Stimulated activated CD8-positive, alpha-beta memory T cell treated with anti-CD3 and anti-CD28 coated beads, Interleukin-2, amount 100 ng/mL, for 1 hour (primary cell): ENCODE measurements around the gene TSG101.
A peak's percentile ranks its signal among the peaks of the same experiment; 100 is the strongest.

Source experiments
- DNase-seq, 2 donors: peaks; one replicate each; pipeline ENCODE4 v3.0.0-alpha.2; 2020; ENCODE audit warnings: low read depth in 2 of 2

The TSG101 gene, protein sequence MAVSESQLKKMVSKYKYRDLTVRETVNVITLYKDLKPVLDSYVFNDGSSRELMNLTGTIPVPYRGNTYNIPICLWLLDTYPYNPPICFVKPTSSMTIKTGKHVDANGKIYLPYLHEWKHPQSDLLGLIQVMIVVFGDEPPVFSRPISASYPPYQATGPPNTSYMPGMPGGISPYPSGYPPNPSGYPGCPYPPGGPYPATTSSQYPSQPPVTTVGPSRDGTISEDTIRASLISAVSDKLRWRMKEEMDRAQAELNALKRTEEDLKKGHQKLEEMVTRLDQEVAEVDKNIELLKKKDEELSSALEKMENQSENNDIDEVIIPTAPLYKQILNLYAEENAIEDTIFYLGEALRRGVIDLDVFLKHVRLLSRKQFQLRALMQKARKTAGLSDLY

DNA sequence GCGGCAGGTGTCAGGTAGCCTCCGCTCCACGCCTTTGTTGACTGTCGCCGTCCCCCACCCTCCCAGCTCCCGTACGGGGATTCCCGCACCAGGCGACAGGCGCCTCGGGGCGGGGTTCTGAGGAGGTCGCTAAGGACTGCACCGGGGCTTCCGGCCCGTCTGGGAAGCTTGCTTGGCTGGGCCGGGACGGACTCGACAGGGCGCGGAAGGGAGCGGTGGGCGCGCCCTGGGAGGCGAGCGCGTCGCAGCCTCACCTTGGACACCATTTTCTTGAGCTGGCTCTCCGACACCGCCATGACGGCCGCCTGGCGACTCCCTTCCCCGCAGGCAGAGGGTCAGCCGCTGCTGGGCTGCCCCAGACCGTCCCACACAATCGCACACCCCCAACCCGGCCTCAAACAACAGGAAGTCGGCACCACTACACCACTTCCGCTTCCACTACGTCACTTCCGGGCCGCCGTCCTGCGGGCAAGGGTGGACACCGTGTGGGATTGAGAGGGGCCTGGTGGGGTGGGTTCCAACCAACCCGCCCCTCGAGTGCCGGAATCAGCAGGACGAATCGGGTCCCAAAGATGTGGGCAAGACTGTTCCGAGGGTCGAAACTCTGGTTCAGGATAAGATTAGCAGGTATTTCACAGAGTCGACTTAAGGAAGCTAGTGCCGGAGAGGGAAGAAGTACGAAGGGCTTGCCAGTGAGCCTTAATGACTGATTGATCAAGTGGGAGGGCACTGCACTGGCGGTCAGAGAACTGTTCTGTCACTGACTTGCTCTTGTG, at the start of gene TSG101:
TSG101 (minus strand) TSS at position 422 of the 776 bp plus-strand sequence; CDS start at position 296, 126 bp downstream.
- DNase-seq: peak; percentile 88 to 90

DNA sequence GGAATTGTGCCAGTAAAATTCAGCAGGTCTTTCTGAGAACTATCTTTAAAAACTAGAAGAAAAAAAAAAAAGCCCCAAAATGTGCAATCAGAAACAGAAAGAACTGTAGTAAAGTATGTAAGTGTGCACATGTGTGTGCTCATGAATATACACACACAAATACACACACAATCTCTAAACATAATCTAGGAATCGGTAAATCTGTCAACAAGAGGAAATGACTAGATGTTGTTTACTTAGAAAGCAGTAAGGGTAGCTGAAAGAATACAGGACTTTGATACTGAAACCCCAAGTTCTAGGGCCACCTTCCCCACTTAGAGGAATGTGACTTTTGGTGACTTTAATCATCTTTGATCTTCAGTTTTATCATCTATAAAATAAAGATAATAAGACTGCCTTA, 48.6 kb upstream of the TSG101 start:
- DNase-seq: no peak

DNA sequence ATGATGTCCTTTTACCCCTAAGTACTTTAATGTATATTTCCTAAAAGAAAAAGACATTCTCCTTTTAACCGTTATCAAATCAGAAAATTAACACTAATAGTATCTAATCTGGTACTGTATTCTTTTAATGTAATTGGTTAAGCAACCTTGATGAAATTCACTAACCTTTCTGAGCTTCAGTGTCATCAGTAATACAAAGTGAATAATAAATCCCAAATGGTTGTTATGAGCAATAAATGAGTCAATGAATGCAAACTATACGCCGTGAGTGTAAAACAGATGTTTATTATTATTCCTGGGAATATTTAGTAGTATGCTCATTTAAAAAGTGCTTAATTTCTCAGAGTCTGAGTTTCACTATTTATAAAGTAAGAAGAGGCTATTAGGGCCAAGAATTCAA, 40.3 kb upstream of the TSG101 start:
- DNase-seq: no peak

DNA sequence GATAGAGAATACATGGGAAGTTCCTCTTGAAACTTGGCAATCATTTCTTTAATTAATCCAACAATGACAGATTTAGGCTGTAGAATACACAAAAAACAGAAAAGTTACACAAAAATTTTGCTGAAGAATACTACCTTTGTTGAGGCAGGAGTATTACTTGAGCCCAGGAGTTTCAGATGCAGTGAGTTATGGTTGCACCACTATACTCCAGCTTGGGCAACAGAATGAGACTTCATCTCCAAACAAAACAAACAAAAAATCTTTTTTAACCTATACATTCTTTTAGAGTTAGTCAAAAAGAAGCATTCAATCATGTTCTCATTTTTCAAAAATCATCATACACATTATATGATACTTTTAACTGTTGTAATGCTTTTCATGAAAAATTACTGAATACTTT, 39.7 kb upstream of the TSG101 start:
- no peak for DNase-seq

DNA sequence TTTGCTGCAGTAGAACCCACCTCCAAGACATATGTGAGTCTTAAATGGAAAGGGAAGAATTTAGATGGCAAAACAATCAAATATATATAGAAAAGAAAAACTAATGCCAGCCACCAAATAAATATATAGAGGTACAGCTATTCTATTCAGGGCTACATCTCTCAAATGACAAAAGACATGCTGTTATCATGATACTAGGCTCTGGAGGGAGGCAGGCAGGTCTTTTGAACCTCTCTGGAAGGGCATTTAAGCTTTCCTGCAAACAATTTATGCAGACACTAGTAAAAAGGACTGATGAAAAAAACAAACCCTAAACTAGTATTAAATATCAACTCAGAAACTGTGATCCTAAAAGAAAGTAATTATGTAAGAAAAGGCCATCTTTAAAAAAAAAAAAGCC, 37.4 kb upstream of the TSG101 start:
- no peak for DNase-seq

DNA sequence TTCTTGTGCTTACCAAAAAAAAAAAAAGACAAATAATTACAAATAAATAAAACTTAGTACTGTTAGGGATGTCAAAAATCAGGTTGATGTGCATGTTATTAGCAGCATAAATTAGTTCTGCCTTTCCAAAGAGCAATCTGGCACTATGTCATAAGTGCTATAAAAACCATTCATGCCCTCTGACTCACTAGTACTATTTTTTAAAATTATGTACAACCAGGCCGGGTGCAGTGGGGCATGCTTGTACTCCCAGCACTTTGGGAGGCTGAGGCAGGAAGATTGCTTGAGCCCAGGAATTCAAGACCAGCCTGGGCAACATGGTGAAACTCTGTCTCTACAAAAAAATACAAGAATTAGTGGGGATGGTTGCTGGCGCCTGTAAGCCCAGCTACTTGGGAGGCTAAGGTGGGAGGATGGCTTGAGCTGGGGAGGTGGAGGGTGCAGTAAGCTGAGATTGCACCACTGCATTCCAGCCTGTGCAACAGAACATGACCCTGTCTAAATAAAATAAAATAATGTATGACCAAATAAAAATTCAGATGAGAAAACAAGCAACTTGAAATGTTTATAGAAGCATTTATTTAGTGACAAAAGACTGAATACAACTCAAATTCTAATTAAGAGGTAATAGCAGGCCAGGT, 36.5 kb upstream of the TSG101 start:
- no peak for DNase-seq

DNA sequence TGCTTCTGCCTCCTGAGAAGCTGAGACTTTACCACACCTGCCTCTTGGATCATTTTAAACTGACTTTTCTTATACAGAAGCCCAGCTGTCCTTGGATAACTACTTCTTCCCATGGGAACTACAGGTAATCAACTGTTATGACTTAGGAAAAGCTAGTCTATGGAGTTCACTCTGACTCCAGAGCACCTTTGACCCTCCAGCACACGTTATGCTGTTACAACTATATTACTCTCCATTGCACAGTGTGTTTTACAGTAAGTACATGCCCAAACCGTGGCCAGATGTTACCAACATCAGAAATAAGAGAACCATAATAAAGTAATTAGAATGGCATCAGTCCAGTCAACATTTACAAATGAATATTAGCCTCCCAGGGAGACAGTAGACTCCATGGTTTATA, 21.3 kb upstream of the TSG101 start:
- DNase-seq: no peak

DNA sequence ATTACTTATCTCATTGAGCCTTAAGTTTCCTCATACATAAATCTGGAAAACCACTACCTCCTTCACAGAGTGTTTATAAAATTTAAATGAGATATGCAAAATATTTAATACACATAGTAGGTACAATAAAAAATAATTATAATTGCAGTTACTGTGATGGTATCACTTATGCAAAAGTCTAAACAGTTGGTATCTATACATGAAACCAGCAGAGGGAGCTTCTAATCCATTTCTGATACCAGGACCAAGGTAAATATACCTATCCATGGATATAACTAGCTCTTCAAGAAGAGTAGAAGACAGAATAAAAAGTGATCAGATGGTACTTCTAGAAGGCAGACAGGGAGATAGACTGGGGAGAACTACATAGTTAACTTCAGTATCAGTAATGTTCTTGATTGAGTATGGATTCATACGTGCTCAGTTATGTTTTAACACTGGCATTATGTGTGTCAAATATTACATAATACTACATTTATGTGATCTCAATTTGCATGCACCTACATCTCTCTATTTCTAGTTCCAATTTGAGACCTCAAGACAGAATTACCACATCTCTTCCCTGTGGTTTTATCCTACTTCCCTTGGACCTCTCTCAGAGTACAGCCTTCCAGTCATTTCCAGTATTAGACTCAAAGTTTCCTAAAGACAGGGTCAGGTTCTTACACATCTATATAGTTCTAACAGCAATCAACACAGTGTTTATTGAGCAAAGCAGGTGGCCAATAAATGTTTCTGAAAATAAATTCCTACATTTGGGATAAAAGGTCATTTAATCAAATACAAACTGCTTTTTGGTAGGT, 13.7 kb upstream of the TSG101 start:
- DNase-seq: no peak

DNA sequence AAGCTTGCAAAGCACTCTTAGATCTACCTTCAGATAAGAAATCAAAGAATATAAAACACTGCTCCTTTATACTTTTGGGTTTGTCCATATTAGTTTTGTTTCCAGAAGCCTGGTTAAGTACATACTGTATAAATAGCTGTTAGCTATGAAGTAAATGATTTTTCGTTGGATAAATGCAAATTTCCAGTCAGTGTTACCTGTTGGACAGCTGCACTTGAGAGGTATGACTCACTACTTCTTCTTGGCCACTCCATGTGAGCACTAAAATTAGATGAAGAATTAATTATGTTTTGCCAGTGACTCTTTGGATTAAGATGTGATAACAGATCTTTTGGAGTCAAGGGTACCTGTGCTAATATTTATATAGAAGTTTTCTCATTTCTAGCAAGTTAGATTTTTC, 9.5 kb upstream of the TSG101 start:
- no peak for DNase-seq

DNA sequence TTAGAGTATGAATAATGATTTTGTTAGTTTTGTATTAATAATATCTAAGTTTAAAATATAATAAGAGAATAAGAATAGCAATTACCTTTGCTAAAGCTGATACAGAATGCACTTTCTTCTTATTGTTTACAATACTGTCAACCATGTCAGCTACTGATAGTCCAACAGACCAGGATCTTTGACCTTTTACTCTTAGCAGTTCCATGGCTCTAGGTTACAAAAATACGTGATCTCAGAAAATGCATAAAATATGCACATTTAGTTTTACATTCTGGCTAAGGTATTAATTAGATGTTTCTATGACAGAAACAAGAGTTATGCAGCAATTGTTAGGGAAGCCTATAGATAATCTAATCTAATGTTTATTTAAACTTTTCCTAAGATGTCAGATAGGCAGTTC, 7.5 kb upstream of the TSG101 start:
- DNase-seq: no peak

DNA sequence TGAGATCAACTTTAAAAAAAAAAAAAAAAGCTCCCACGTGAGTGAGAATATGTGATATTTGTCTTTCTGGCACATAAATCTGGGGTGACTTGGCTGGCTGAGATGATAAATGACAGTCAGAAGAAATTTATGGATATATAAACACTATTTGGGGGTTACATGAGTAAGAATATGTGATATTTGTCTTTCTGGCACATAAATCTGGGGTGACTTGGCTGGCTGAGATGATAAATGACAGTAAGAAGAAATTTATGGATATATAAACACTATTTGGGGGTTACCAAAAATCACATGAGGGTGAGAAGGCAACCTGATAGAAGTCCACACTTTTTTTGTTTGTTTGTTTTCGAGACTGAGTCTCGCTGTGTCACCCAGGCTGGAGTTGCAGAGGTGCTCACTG, 6.6 kb upstream of the TSG101 start:
- no peak for DNase-seq

DNA sequence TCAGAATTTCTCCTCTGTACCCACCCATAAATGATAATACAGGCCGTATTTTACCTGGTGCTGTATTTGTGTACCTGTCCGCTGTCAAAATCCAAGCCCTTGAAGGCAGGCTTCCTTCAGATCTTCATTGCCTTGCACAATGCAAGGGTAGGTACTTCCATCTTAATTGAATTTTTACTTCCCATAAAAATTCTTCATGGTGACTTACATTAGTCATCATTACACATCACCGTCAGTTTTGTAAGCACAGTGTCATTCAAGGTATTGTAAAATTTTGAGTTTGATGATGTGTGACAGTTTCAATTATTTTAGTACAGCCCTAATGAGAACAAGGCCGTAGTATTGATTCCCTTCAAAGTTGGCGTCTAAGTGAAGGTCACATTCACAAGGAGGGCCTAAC, 770 bp upstream of the TSG101 start:
- DNase-seq: no peak

DNA sequence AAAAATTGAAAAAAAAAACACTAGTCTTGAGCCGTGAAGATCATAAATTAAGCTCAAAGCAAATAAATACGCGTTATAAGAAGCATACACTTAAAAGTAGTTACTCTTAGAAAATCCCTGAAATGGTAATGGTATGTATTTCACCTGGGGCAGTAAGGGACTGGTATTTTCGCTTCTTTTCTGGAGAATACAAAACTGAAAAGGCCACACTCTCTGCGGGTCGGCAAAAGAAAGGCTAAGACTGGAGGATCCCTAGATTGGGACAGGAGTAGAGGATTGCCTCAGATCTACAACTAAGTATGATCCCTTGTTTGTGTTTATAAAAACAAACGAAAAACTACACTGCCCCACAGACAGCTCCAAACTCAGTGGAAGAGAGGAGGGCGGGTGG, 617 bp downstream of the TSG101 start:
- no peak for DNase-seq

DNA sequence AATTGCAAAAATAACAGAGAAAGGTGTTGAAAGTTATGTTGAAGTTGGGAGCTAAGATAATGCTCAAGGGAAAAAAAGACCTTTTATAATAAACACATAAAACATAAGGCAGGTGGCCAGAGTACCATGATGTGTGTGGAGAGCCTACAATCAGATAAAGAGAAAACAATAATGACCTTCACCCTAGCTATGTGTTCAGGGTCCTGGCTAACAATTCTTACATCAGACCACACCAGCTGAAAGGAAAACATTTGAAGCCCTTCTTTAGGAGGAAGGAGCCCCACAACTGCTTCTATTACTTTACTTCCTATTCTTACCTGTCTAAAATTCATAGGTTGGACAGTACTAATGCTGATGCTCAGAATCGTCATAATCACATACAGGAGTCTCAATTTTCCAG, 2.5 kb downstream of the TSG101 start:
- no peak for DNase-seq

DNA sequence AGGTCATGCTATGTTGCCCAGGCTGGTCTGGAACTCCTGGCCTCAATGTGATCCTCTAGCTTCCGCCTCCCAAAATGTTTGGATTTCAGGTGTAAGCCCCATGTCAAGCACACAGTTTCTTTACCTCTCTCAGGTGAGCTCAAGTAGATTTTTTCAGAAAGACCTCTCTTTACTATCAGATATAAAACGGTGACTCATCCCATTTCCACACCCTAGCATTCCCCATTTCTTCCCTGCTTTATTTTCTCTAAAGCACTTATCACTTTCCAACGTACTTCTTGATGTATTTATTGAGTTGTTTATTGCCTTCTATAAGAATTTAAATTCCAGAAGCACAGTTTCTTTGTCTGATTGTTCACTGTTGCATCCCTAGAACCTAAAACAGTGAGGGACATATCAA, 3.7 kb downstream of the TSG101 start:
- no peak for DNase-seq

DNA sequence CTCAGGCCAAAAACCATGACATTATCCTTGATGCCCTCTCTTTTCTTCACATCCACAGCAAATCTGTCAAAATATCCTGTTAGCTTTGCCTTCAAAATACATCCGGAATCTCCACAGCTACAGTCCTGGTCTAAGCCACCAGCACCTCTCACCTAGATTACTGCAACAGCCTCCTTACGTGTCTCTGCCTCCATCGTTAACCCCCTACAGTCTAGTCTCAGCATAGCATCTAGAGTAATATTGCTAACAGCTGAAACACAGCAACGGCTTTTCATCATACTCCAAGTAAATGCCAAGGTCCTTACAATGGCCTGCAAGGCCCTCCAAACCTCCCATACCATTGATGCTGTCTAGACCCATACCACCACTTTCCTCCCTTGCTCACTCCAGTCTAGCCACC, 4.4 kb downstream of the TSG101 start:
- no peak for DNase-seq

DNA sequence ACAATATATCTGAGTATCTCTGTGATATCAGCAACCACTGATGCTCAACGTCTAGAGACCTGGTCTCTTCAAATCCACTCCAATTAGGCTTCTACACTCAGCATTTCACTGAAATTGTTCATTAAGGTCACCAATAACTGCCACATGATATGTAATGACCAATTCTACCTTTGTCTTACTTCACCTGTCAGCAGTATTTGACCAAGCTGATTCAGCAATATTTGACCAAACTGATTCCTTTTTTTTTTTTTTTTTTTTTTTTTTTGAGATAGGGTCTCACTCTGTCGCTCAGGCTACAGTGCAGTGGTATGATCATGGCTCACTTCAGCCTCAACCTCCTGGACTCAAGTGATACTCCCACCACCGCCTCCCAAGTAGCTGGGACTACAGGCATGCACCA, 5.6 kb downstream of the TSG101 start:
- no peak for DNase-seq

DNA sequence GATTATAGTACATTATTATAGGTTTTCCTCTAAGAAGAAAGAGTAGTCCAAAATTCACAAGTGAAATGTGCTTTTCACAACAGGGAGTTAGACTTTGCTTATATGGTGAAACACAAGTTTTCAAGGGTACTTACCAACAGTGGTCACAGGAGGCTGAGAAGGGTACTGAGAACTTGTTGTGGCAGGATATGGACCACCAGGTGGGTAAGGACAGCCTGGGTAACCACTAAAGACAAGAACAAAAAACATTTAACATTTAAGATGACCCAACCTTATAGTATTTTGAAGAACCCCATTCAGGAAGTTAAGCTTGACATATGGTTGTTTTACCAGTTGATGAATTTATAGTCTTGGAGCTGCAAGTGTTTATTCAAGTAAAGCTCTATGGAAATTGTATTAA, 24.4 kb downstream of the TSG101 start:
- DNase-seq: no peak

DNA sequence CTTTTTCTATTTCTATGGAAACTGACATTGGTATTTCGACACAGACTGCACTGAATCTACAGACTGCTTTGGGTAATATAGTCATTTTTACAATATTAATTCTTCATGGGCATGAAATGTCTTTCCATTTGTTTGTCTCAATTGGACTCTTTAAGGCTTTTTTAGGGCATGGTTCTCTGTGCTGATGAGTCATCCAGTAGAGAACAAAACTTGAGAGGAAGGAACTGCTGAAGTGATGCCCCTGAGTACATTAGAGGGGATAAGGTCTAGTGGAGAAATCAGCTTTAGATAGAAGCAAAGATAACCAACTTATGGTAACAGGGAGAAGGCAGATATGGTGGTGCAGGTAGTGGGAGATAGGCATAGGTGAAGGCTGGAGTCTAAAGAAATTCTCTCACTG, 25.1 kb downstream of the TSG101 start:
- no peak for DNase-seq

DNA sequence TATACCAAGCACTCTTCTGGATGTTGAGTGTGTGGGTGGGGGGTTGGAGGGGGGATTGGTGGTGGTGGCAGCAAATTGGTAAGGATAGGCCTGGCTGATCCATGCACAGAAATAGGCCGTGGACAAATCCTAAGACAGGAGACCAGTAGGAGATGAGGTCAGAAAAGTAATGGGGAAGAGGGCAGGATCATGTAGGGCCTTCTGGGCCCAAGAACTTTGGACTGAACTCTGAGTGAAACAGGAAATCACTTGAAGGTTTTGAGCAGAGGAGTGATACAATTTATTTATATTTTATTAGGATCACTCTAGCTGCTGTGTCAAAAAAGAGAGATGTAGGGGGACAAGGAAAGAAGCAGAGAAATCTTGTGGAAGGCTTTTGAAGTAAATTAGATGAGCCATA, 28.7 kb downstream of the TSG101 start:
- no peak for DNase-seq

DNA sequence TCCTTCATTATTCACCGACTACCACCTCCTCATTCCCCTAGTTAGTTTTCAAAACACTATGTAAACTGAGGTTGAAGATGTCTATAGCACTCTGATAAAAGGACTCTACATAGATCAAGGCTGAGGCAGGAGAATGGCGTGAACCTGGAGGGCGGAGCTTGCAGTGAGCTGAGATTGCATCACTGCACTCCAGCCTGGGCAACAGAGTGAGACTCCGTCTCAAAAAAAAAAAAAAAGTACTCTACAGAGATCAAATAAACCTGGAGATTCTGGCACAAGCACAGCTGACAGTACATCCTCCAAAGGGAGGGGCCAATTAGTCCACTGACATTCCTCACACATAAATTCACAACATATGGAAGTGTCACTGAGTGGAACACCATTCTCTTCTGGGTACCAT, 31.0 kb downstream of the TSG101 start:
- DNase-seq: no peak

DNA sequence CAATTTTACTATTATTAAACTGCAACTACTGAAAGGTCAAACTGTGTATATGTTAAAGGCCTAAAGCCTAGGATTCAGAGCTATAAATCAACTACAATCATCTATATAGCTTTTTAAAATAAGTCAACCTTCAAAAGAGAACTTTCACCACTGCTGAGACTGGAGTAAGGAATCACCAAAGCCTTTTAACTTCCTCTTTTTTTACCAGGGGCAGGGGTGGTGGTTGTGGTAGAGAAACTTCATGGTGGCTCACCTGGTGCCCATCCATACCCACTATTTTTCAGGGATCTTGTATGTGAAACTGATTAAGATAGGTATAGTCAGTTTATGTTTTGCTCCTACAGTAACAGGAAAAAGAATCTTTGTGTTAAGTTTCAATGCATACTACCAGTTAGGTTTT, 31.5 kb downstream of the TSG101 start:
- DNase-seq: no peak
